Panc1 (cell line): ENCODE measurements around the gene ANAPC5. TPM values are rescaled to one million over a fixed set of nuclear protein-coding genes. Genes with fewer than 3 reads are reported as not detected.

Experiments used
- ATAC-seq: fragments of 200-7000 bp; cut with Tn5 transposase; 2 replicates; pipeline ENCODE4 v1.9.1; 2020; ENCODE audit warnings: mild to moderate bottlenecking, moderate library complexity
- BruUV-seq: library from RNA; stranded (reverse); fragments of 400-500 nt; replicated peaks from 2 replicates; lab custom pipeline; 2021; lab: Mats Ljungman, UMichigan
- CTCF ChIA-PET: fragments of 300-600 bp; sonication (Branson Sonifier 250); formaldehyde crosslinking; loops from one replicate; lab custom pipeline; 2022; ENCODE audit warnings: antibody characterized with exemption; lab: Charles Lee
- POLR2A ChIA-PET: fragments of 300-600 bp; sonication (Branson Sonifier 250); formaldehyde crosslinking; loops from one replicate; lab custom pipeline; 2022; ENCODE audit warnings: antibody characterized with exemption; lab: Charles Lee
- DNase-seq: peaks from one replicate; pipeline ENCODE4 v3.0.0-alpha.2; 2010; ENCODE audit warnings: low read depth, low spot score
- H3K27ac ChIP-seq: 2 replicates; pipeline ENCODE4 v1.5.1; 2011; ENCODE audit warnings: mild to moderate bottlenecking, low read length, inconsistent platforms
- H3K27me3 ChIP-seq: fragments of 200-500 bp; sonication (Bioruptor generic); 2 replicates; pipeline ENCODE4 v1.6.0; 2014; ENCODE audit warnings: low read length, inconsistent platforms; ENCODE audit not compliant: control insufficient read depth, insufficient read depth
- H3K36me3 ChIP-seq: fragments of 200-500 bp; sonication (Bioruptor generic); 2 replicates; pipeline ENCODE4 v1.5.1; 2014; ENCODE audit warnings: inconsistent platforms, mild to moderate bottlenecking, low read length, moderate library complexity; ENCODE audit not compliant: control insufficient read depth, insufficient read depth
- H3K4me1 ChIP-seq: 2 replicates; pipeline ENCODE4 v1.5.1; 2011; ENCODE audit warnings: inconsistent platforms, mild to moderate bottlenecking, low read length, moderate library complexity; ENCODE audit not compliant: control insufficient read depth, insufficient read depth
- H3K4me3 ChIP-seq, 2 experiments: 2 replicates each; pipeline ENCODE4 v1.5.1; 2011 to 2012; ENCODE audit warnings: low read depth in 2 of 2, low read length in 2 of 2, mild to moderate bottlenecking in 2 of 2, inconsistent platforms in 1 of 2, moderate library complexity in 1 of 2
- H3K9me3 ChIP-seq: fragments of 200-500 bp; sonication (Bioruptor generic); 2 replicates; pipeline ENCODE4 v1.5.1; 2014; ENCODE audit warnings: low read depth, mild to moderate bottlenecking, inconsistent platforms, low read length, moderate library complexity; ENCODE audit not compliant: control insufficient read depth, insufficient read depth
- CTCF ChIP-seq: fragments of 450-650 bp; IDR thresholded peaks from 2 replicates; pipeline ENCODE4 v1.5.1; 2017; ENCODE audit warnings: mild to moderate bottlenecking
- POLR2AphosphoS5 ChIP-seq: IDR thresholded peaks from 2 replicates; pipeline ENCODE4 v1.6.1; 2012; ENCODE audit warnings: mild to moderate bottlenecking, low read depth, low read length, moderate library complexity
- REST ChIP-seq, 2 experiments: IDR thresholded peaks; 2 replicates each; pipeline ENCODE4 v1.6.1; 2011 to 2012; ENCODE audit warnings: low read depth in 2 of 2, control low read depth in 1 of 2, low read length in 1 of 2, mild to moderate bottlenecking in 1 of 2, moderate library complexity in 1 of 2; ENCODE audit not compliant: insufficient read depth in 1 of 2
- SIN3A ChIP-seq: IDR thresholded peaks from 2 replicates; pipeline ENCODE4 v1.6.1; 2012; ENCODE audit warnings: low read depth, mild to moderate bottlenecking, low read length, moderate library complexity, borderline replicate concordance; ENCODE audit not compliant: insufficient read depth
- TCF7L2 ChIP-seq: IDR thresholded peaks from 2 replicates; pipeline ENCODE4 v1.6.1; 2011; ENCODE audit warnings: mild to moderate bottlenecking, low read depth, low read length, inconsistent platforms
- in situ Hi-C: cut with HindIII; loops from 2 replicates; pipeline ENCODE4 v1.10.0; 2016; ENCODE audit warnings: low sequenced_read_pairs, low pct_unique_long_range_greater_than_20kb
- intact Hi-C: fragments of 100-400 bp; cut with micrococcal nuclease; formaldehyde crosslinking; loops from one replicate; pipeline ENCODE4 v1.10.0; 2022; ENCODE audit not compliant: unreplicated experiment
- total RNA-seq: library from RNA; stranded (reverse); gene quantifications from one replicate; pipeline ENCODE4 v1.2.1, GENCODE V29; 2021; ENCODE audit not compliant: unreplicated experiment

ANAPC5 gene
- total RNA-seq, 1 experiment from 2014 or later: 101 TPM

- intact Hi-C loops: no loop called here
- Histone ChIP-seq H3K27me3 (no peaks in the 10 kb centered on the region), H3K36me3 (peaks cover 14% of the 10 kb centered on the region), H3K9me3 (no peaks in the 10 kb centered on the region), H3K4me1 (no peaks in the 10 kb centered on the region), H3K27ac (no peak overlapping the region), H3K4me3 (no peak overlapping the region)
- POLR2A ChIA-PET: no interaction called here
- ATAC-seq (no peak), DNase-seq (no peak)
- CTCF ChIA-PET: no interaction called here
- BruUV-seq: no TSS peak
- TF ChIP-seq REST (IDR thresholded peaks at IDR 0.05; ENCODE audit: insufficient read depth in 1 of 2, low read depth in 2 of 2, low read length in 1 of 2): no peak
- TF ChIP-seq CTCF: no peak
- TF ChIP-seq TCF7L2: no peak
- TF ChIP-seq POLR2AphosphoS5: no peak
- TF ChIP-seq SIN3A: no peak
- in situ Hi-C loops: no loop called here
Observed at GRCh38 chr12:121344506-121344905, 7.7 kb downstream of the ANAPC5 start.

DNA sequence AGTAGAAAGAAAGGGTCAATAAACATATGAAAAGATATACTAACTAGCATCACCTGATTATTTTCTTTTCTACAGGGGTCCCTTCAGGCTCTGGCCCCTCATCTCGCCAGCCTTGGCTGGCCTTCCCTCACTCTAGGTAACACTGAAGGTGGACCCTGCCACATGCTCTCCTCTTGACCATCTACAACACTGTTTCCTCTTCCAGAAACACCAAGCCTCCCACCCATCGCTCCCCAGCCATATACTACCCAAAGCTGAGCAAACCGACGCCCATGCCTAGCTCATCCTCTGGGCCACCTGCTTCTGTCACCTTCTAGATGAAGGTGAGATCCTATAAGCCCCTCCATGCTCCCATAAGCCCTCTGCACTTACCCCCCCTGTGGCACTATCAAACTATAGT is 14.8 kb downstream of the ANAPC5 start:
- no peaks in the 10 kb centered on the region for H3K27me3 ChIP-seq
- DNase-seq (no peak), ATAC-seq (no peak)
- ChIA-PET POLR2A (no interaction called here), CTCF (interaction anchor here (0.8 kb wide), 1 partner anchor 104 kb away, joined by 3 read pairs; no protein-coding TSS in a partner anchor)
- in situ Hi-C loops: no loop called here
- no peaks in the 10 kb centered on the region for H3K9me3 ChIP-seq
- intact Hi-C loops: no loop called here
- TF ChIP-seq POLR2AphosphoS5 (no peak), CTCF (no peak), TCF7L2 (no peak), SIN3A (no peak), REST (IDR thresholded peaks at IDR 0.05; ENCODE audit: insufficient read depth in 1 of 2, low read depth in 2 of 2, low read length in 1 of 2) (no peak)
- no TSS peak for BruUV-seq
- no peaks in the 10 kb centered on the region for H3K4me1 ChIP-seq
- H3K4me3 ChIP-seq: no peak overlapping the region
- peaks cover 3% of the 10 kb centered on the region; the same call in 1 of the 2 replicates for H3K36me3 ChIP-seq
- H3K27ac ChIP-seq: no peak overlapping the region
